ENCODE results near the gene APOL2. TPM values are rescaled to one million over a fixed set of nuclear protein-coding genes. Genes with fewer than 3 reads are reported as not detected.
"Not testable (repeated sequence)": the region's sequence is repeated elsewhere in the genome, so short reads cannot be mapped to it uniquely, and the experiment has no call there.

The APOL2 gene
- total RNA-seq, 1 experiment from 2014 or later, result 10.0 TPM

- Mint-ChIP-seq H3K27ac (ENCODE audit: unreplicated experiment) (no peak within 1 kb of the TSS), H3K36me3 (ENCODE audit: insufficient read depth, unreplicated experiment) (no peaks in the 10 kb centered on the region)
- POLR2A ChIA-PET, result no interaction called here
These were observed 13.6 kb upstream of the APOL2 start, which contains the start of gene APOL1 for GRCh38 chr22:36252754-36253522. Gene APOL1, plus strand, starts transcription at chr22:36253133. Its CDS starts 1,823 bp downstream, at chr22:36254956.

GRCh38 chr22:36251979-36252608 lies 12.8 kb upstream of the APOL2 start:
- H3K9me3 Mint-ChIP-seq (ENCODE audit: unreplicated experiment); BruUV-seq (replicated peaks); H3K4me1 ChIP-seq; H3K36me3 Mint-ChIP-seq (ENCODE audit: insufficient read depth, unreplicated experiment); H3K27me3 Mint-ChIP-seq (ENCODE audit: insufficient read depth, unreplicated experiment); H3K27me3 ChIP-seq (replicated peaks; ENCODE audit: control insufficient read depth, insufficient read depth, low read length); intact Hi-C loops (cut with micrococcal nuclease; ENCODE audit: unreplicated experiment); H3K9me3 ChIP-seq; H3K36me3 ChIP-seq (ENCODE audit: control insufficient read depth, insufficient read depth, low read length); H3K4me1 Mint-ChIP-seq (ENCODE audit: low read depth, unreplicated experiment); H3K4me3 Mint-ChIP-seq (ENCODE audit: unreplicated experiment); POLR2A ChIA-PET; DNase-seq; H3K4me3 ChIP-seq (ENCODE audit: low read depth, low read length); H3K27ac Mint-ChIP-seq (ENCODE audit: unreplicated experiment): not testable (repeated sequence)
- CTCF ChIA-PET, result interaction anchor here (2.1 kb wide), 1 partner anchor 13 kb away, joined by 5 read pairs; the partner anchor contains the start of gene APOL2

More at GRCh38 chr22:36252754-36253522, 13.6 kb upstream of the APOL2 start, which contains the start of gene APOL1:
- CTCF ChIA-PET, result no interaction called here
- H3K4me1 Mint-ChIP-seq (ENCODE audit: low read depth, unreplicated experiment), result no peaks in the 10 kb centered on the region
- H3K36me3 ChIP-seq (ENCODE audit: control insufficient read depth, insufficient read depth, low read length), result no peaks in the 10 kb centered on the region
- H3K4me3 ChIP-seq (ENCODE audit: low read depth, low read length), result no peak within 1 kb of the TSS
- H3K4me1 ChIP-seq, result no peaks in the 10 kb centered on the region
- no peaks in the 10 kb centered on the region for H3K9me3 ChIP-seq
- no peaks in the 10 kb centered on the region for H3K9me3 Mint-ChIP-seq (ENCODE audit: unreplicated experiment)
- TF ChIP-seq CTCF (IDR thresholded peaks at IDR 0.05; ENCODE audit: insufficient read depth in 1 of 2, low read depth in 1 of 2, low read length in 1 of 2, severe bottlenecking in 1 of 2, unreplicated experiment in 1 of 2), result no peak
- DNase-seq, result no peak
- H3K27me3 ChIP-seq (replicated peaks; ENCODE audit: control insufficient read depth, insufficient read depth, low read length), result no peaks in the 10 kb centered on the region
- peaks cover 3% of the 10 kb centered on the region for H3K27me3 Mint-ChIP-seq (ENCODE audit: insufficient read depth, unreplicated experiment)
- no peak within 1 kb of the TSS for H3K4me3 Mint-ChIP-seq (ENCODE audit: unreplicated experiment)
- BruUV-seq (replicated peaks), result no TSS peak
- intact Hi-C loops (cut with micrococcal nuclease; ENCODE audit: unreplicated experiment), result no loop called here

GRCh38 chr22:36250292-36250960 lies 11.1 kb upstream of the APOL2 start:
- intact Hi-C loops (cut with micrococcal nuclease; ENCODE audit: unreplicated experiment); BruUV-seq (replicated peaks); H3K4me3 Mint-ChIP-seq (ENCODE audit: unreplicated experiment); DNase-seq; H3K9me3 Mint-ChIP-seq (ENCODE audit: unreplicated experiment); H3K27me3 Mint-ChIP-seq (ENCODE audit: insufficient read depth, unreplicated experiment); POLR2A ChIA-PET; H3K36me3 ChIP-seq (ENCODE audit: control insufficient read depth, insufficient read depth, low read length); H3K4me1 Mint-ChIP-seq (ENCODE audit: low read depth, unreplicated experiment); H3K27ac Mint-ChIP-seq (ENCODE audit: unreplicated experiment); H3K27me3 ChIP-seq (replicated peaks; ENCODE audit: control insufficient read depth, insufficient read depth, low read length); H3K4me1 ChIP-seq; H3K4me3 ChIP-seq (ENCODE audit: low read depth, low read length); H3K36me3 Mint-ChIP-seq (ENCODE audit: insufficient read depth, unreplicated experiment); H3K9me3 ChIP-seq: not testable (repeated sequence)
- CTCF ChIA-PET, result interaction anchor here (0.7 to 2.1 kb wide), 3 partner anchors 11 to 87 kb away, joined by 4 to 5 read pairs (median 4); partner anchors contain the start of gene APOL2

GRCh38 chr22:36249160-36249559 lies 9.8 kb upstream of the APOL2 start:
- Histone ChIP-seq H3K4me1 (no peaks in the 10 kb centered on the region), H3K4me3 (ENCODE audit: low read depth, low read length) (no peak overlapping the region), H3K36me3 (ENCODE audit: control insufficient read depth, insufficient read depth, low read length) (no peaks in the 10 kb centered on the region), H3K9me3 (no peaks in the 10 kb centered on the region), H3K27me3 (replicated peaks; ENCODE audit: control insufficient read depth, insufficient read depth, low read length) (no peaks in the 10 kb centered on the region)
- no peaks in the 10 kb centered on the region for H3K27me3 Mint-ChIP-seq (ENCODE audit: insufficient read depth, unreplicated experiment)
- H3K4me1 Mint-ChIP-seq (ENCODE audit: low read depth, unreplicated experiment), result no peaks in the 10 kb centered on the region
- no peaks in the 10 kb centered on the region for H3K36me3 Mint-ChIP-seq (ENCODE audit: insufficient read depth, unreplicated experiment)
- no peak overlapping the region for H3K27ac Mint-ChIP-seq (ENCODE audit: unreplicated experiment)
- BruUV-seq (replicated peaks), result no TSS peak
- no peak for DNase-seq
- H3K4me3 Mint-ChIP-seq (ENCODE audit: unreplicated experiment), result no peak overlapping the region
- TF ChIP-seq CTCF (IDR thresholded peaks at IDR 0.05; ENCODE audit: insufficient read depth in 1 of 2, low read depth in 1 of 2, low read length in 1 of 2, severe bottlenecking in 1 of 2, unreplicated experiment in 1 of 2), result no peak
- H3K9me3 Mint-ChIP-seq (ENCODE audit: unreplicated experiment), result no peaks in the 10 kb centered on the region
- intact Hi-C loops (cut with micrococcal nuclease; ENCODE audit: unreplicated experiment), result no loop called here
- ChIA-PET CTCF (no interaction called here), POLR2A (no interaction called here)
